B cell (primary cell): ENCODE data around the gene PEAK1. TPM values are rescaled to one million over a fixed set of nuclear protein-coding genes. Genes with fewer than 3 reads are reported as not detected.

Source experiments
- ATAC-seq: fragments of 200-7000 bp; cut with Tn5 transposase; one replicate; pipeline ENCODE4 v1.10.0; 2021; ENCODE audit warnings: low read depth, mild to moderate bottlenecking, moderate number of reproducible peaks, moderate library complexity
- CTCF ChIA-PET: fragments of 350-600 bp; sonication (Branson Sonifier 250); formaldehyde crosslinking; loops from one replicate; lab custom pipeline; 2021; ENCODE audit warnings: antibody characterized with exemption, inconsistent platforms; lab: Charles Lee
- POLR2A ChIA-PET: fragments of 350-600 bp; sonication (Branson Sonifier 250); formaldehyde crosslinking; loops from one replicate; lab custom pipeline; 2021; ENCODE audit warnings: antibody characterized with exemption; lab: Charles Lee
- DNase-seq: peaks from one replicate; pipeline ENCODE4 v3.0.0; 2013
- H2AFZ ChIP-seq: 2 replicates; pipeline ENCODE4 v1.6.1; 2012; ENCODE audit warnings: mild to moderate bottlenecking, low read depth, low read length; ENCODE audit not compliant: insufficient read depth, poor library complexity, severe bottlenecking
- H3K27ac ChIP-seq, 2 donors: 1 replicate in 1 of 2; 2 replicates in 1 of 2; pipeline ENCODE4 v1.5.1; 2012 to 2013; ENCODE audit warnings: low read length in 2 of 2, mild to moderate bottlenecking in 2 of 2, moderate library complexity in 1 of 2
- H3K27me3 ChIP-seq, 4 experiments: fragments of 200-600 bp in 1 of 4; sonication (generic) in 1 of 4; replicated peaks in 1 of 4; 1 replicate in 2 of 4; 2 replicates in 2 of 4; pipeline versions ENCODE4 v1.6.1 to v1.7.0; 2013 to 2016; ENCODE audit warnings: low read length in 3 of 4, mild to moderate bottlenecking in 2 of 4, mixed read lengths in 1 of 4, moderate library complexity in 1 of 4; ENCODE audit not compliant: insufficient read depth in 4 of 4, control insufficient read depth in 3 of 4; ENCODE audit errors: control extremely low read depth in 1 of 4
- H3K36me3 ChIP-seq, 2 experiments: replicated peaks in 1 of 2; 1 replicate in 1 of 2; 2 replicates in 1 of 2; pipeline versions ENCODE4 v1.6.1 to v1.7.1; 2013; ENCODE audit warnings: low read length in 1 of 2; ENCODE audit not compliant: insufficient read depth in 2 of 2, control insufficient read depth in 1 of 2; ENCODE audit errors: control extremely low read depth in 1 of 2, extremely low read depth in 1 of 2
- H3K4me1 ChIP-seq, 2 donors: fragments of 200-600 bp in 1 of 2; sonication (generic) in 1 of 2; 1 replicate in 1 of 2; 2 replicates in 1 of 2; pipeline versions ENCODE4 v1.5.1 to v1.6.1; 2013 to 2017; ENCODE audit warnings: low read length in 2 of 2; ENCODE audit not compliant: control insufficient read depth in 2 of 2, insufficient read depth in 2 of 2
- H3K4me2 ChIP-seq: replicated peaks from 2 replicates; pipeline ENCODE3; 2012; ENCODE audit warnings: mild to moderate bottlenecking, low read depth, low read length; ENCODE audit not compliant: poor library complexity, severe bottlenecking
- H3K4me3 ChIP-seq, 5 experiments: fragments of 200-600 bp in 1 of 5; sonication (generic) in 1 of 5; 1 replicate in 3 of 5; 2 replicates in 2 of 5; pipeline versions ENCODE4 v1.5.1 to v1.7.0; 2011 to 2016; ENCODE audit warnings: low read length in 4 of 5, mild to moderate bottlenecking in 4 of 5, low read depth in 2 of 5, control low read depth in 1 of 5, moderate library complexity in 1 of 5; ENCODE audit not compliant: insufficient read depth in 1 of 5; ENCODE audit errors: control extremely low read depth in 1 of 5, extremely low read depth in 1 of 5
- H3K79me2 ChIP-seq: fragments of 200-600 bp; sonication (generic); one replicate; pipeline ENCODE4 v1.6.0; 2016; ENCODE audit warnings: low read length; ENCODE audit not compliant: control insufficient read depth, insufficient read depth
- H3K9ac ChIP-seq: fragments of 200-600 bp; sonication (generic); 2 replicates; pipeline ENCODE4 v1.6.1; 2017; ENCODE audit warnings: mild to moderate bottlenecking, low read length, moderate library complexity
- H3K9me3 ChIP-seq, 3 donors: one replicate each; pipeline versions ENCODE4 v1.6.1 to v1.7.1; 2013; ENCODE audit warnings: low read length in 2 of 3; ENCODE audit not compliant: control insufficient read depth in 2 of 3, insufficient read depth in 1 of 3; ENCODE audit errors: control extremely low read depth in 1 of 3
- H4K20me1 ChIP-seq: 2 replicates; pipeline ENCODE4 v1.6.0; 2012; ENCODE audit warnings: mild to moderate bottlenecking, low read length; ENCODE audit not compliant: insufficient read depth, control insufficient read depth, poor library complexity, severe bottlenecking
- H3K27ac Mint-ChIP-seq: one replicate; pipeline ENCODE4 v1.8.0; 2021; ENCODE audit warnings: mixed read lengths
- H3K27me3 Mint-ChIP-seq: one replicate; pipeline ENCODE4 v1.8.0; 2021; ENCODE audit warnings: mixed read lengths
- H3K4me1 Mint-ChIP-seq: one replicate; pipeline ENCODE4 v1.8.0; 2021; ENCODE audit warnings: mixed read lengths
- H3K4me3 Mint-ChIP-seq: one replicate; pipeline ENCODE4 v1.8.0; 2021; ENCODE audit warnings: mixed read lengths
- H3K9me3 Mint-ChIP-seq: one replicate; pipeline ENCODE4 v1.8.0; 2022; ENCODE audit warnings: mixed read lengths; ENCODE audit not compliant: insufficient read depth
- CTCF ChIP-seq: fragments of 200-600 bp; IDR thresholded peaks from one replicate; pipeline ENCODE4 v1.8.0; 2022; ENCODE audit warnings: antibody characterized with exemption, mild to moderate bottlenecking
- EZH2 ChIP-seq: IDR thresholded peaks from 2 replicates; pipeline ENCODE4 v1.6.1; 2012; ENCODE audit warnings: borderline replicate concordance, low read depth, mild to moderate bottlenecking, moderate library complexity, low read length; ENCODE audit not compliant: insufficient read depth, poor library complexity, severe bottlenecking
- WGBS: methylation state at CpG from one replicate; pipeline ENCODE4 v1.1.5; 2013; ENCODE audit warnings: missing lambda C conversion rate; ENCODE audit not compliant: insufficient coverage; 5-methylcytosine and 5-hydroxymethylcytosine counted together
- intact Hi-C: fragments of 100-400 bp; cut with micrococcal nuclease; formaldehyde crosslinking; loops from one replicate; pipeline ENCODE4 v1.10.0; 2022
- polyA plus RNA-seq: library from polyadenylated mRNA; depleted of rRNA; stranded (reverse); fragments of >200 nt; gene quantifications from 2 replicates; pipeline ENCODE4 v1.2.3, GENCODE V29; 2012
- total RNA-seq, 2 donors: library from RNA; stranded (reverse); fragments of 120-200 nt in 1 of 2; gene quantifications; 1 replicate in 1 of 2; 2 replicates in 1 of 2; pipeline versions ENCODE4 v1.2.3 to v1.2.4, GENCODE V29; 2013 to 2022

Gene PEAK1
- total and polyA plus RNA-seq, 2 donors (not counting 1 experiment from before 2014, with no cell fraction given) = 13.4 to 38.0 TPM

GRCh38 chr15:77285057-77285997, 134.6 kb downstream of the PEAK1 start:
- no peaks in the 10 kb centered on the region for H3K27me3 Mint-ChIP-seq
- CTCF ChIA-PET = interaction anchor here (0.7 kb wide), 1 partner anchor 88 kb away, joined by 6 read pairs; no protein-coding TSS in a partner anchor

More at GRCh38 chr15:77285057-77285997, 134.6 kb downstream of the PEAK1 start:
- no CpG with 5 or more reads among the region's 12 CpGs for WGBS
- H3K4me1 Mint-ChIP-seq = peaks cover 9% of the 10 kb centered on the region
- Histone ChIP-seq H3K27ac (no peak overlapping the region), H3K9me3 (no peaks in the 10 kb centered on the region), H3K79me2 (no peaks in the 10 kb centered on the region), H3K4me2 (no peak overlapping the region), H3K27me3 (no peaks in the 10 kb centered on the region), H3K4me3 (no peak overlapping the region), H4K20me1 (no peaks in the 10 kb centered on the region), H3K36me3 (peaks cover 0 to 4% of the 10 kb centered on the region in 2 experiments), H3K4me1 (peaks cover 6 to 7% of the 10 kb centered on the region in 2 donors), H2AFZ (no peak overlapping the region), H3K9ac (no peak overlapping the region)
- H3K27ac Mint-ChIP-seq = no peak overlapping the region
- POLR2A ChIA-PET = interaction anchor here (0.7 kb wide), 1 partner anchor 102 kb away, joined by 3 read pairs; no protein-coding TSS in a partner anchor
- intact Hi-C loops = no loop called here
- ATAC-seq (no peak), DNase-seq (no peak)
- H3K4me3 Mint-ChIP-seq = no peak overlapping the region
- TF ChIP-seq CTCF (no peak), EZH2 (no peak)
- no peaks in the 10 kb centered on the region for H3K9me3 Mint-ChIP-seq
